ENCODE data around the gene LRRC28. TPM values are rescaled to one million over a fixed set of nuclear protein-coding genes. Genes with fewer than 3 reads are reported as not detected.

Gene LRRC28
- total RNA-seq, 4 donors from 2014 or later: 56.5 to 82.7 (median 64.2) TPM

DNA sequence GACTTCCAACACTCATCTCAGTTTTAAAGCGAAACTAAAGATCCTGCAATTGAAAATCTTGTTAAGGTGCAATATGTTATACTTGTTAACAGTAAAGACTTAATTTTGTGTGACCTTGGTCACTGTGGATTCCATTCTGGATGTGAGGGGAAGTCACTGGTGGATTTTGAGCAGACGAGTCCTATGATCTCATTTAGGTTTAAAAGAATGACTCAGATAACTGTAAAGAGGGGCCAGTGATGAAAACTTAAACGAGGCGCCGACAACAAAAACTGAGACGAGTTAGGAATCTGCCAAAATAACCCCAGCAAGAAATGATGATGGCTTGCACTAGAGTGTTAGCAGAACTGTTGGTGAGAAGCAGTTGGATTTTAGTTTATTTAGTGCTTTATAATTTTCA lies 56.5 kb downstream of the LRRC28 start:
- intact Hi-C loops (cut with DNase I; ENCODE audit: low total_unique reads): no loop called here
- in situ Hi-C loops (cut with MboI; ENCODE audit: low pct_ligation_motif_present in 1 of 4, low pct_unique_long_range_greater_than_20kb in 1 of 4, low sequenced_read_pairs in 3 of 4): no loop called here
- no peak for DNase-seq
- 66 to 70% methylated on average over 6 of the region's 6 CpGs for WGBS, 2 donors (ENCODE audit: low coverage in 1 of 2)
- no peak for TF ChIP-seq POLR2AphosphoS5 (IDR thresholded peaks at IDR 0.05)
- TF ChIP-seq, protein P1, sequence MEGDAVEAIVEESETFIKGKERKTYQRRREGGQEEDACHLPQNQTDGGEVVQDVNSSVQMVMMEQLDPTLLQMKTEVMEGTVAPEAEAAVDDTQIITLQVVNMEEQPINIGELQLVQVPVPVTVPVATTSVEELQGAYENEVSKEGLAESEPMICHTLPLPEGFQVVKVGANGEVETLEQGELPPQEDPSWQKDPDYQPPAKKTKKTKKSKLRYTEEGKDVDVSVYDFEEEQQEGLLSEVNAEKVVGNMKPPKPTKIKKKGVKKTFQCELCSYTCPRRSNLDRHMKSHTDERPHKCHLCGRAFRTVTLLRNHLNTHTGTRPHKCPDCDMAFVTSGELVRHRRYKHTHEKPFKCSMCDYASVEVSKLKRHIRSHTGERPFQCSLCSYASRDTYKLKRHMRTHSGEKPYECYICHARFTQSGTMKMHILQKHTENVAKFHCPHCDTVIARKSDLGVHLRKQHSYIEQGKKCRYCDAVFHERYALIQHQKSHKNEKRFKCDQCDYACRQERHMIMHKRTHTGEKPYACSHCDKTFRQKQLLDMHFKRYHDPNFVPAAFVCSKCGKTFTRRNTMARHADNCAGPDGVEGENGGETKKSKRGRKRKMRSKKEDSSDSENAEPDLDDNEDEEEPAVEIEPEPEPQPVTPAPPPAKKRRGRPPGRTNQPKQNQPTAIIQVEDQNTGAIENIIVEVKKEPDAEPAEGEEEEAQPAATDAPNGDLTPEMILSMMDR (IDR thresholded peaks at IDR 0.05): no peak
- TF ChIP-seq POLR2A (IDR thresholded peaks at IDR 0.05): no peak
- no peak for TF ChIP-seq EP300 (IDR thresholded peaks at IDR 0.05; ENCODE audit: low read depth)
- H3K27me3 ChIP-seq: no peaks in the 10 kb centered on the region
- H3K36me3 ChIP-seq: peaks cover 0 to 7% (median 0%) of the 10 kb centered on the region in 4 donors
- H3K4me1 ChIP-seq: peaks cover 0 to 20% (median 2%) of the 10 kb centered on the region in 4 donors
- no peak overlapping the region for H3K4me3 ChIP-seq
- H3K9me3 ChIP-seq: peaks cover 2 to 4% of the 10 kb centered on the region in 2 donors
- H3K27ac ChIP-seq: peak overlapping the region in 3 of 4 donors; percentile 0 to 32 (median 18)

DNA sequence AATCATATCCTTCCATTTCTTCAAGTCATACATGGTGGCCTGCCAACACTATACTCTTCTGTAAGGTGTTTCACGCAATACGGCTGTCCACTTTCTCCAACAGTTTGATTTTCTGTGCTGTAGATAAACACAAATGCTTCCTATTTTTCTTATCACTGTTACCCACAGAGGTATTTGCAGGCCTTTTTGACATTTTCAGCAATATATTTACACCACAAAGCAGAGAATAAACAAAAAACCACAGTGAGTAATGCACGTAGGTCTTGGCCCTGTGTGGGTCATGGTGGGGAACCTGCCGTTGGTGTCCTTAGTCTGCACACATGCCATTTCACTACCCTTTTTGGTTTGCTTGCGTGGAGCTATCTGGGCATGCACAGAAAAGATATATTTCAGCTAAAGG lies 59.5 kb downstream of the LRRC28 start:
- Histone ChIP-seq H3K27me3 (no peaks in the 10 kb centered on the region), H3K27ac (no peak overlapping the region), H3K4me1 (peaks cover 0 to 14% (median 2%) of the 10 kb centered on the region in 4 donors), H3K4me3 (no peak overlapping the region), H3K9me3 (peaks cover 7 to 11% of the 10 kb centered on the region in 2 donors), H3K36me3 (peaks cover 0 to 16% (median 0%) of the 10 kb centered on the region in 4 donors)
- TF ChIP-seq, protein P1 (IDR thresholded peaks at IDR 0.05): no peak
- no peak for TF ChIP-seq POLR2A (IDR thresholded peaks at IDR 0.05)
- TF ChIP-seq POLR2AphosphoS5 (IDR thresholded peaks at IDR 0.05): no peak
- no peak for TF ChIP-seq EP300 (IDR thresholded peaks at IDR 0.05; ENCODE audit: low read depth)
- in situ Hi-C loops (cut with MboI; ENCODE audit: low pct_ligation_motif_present in 1 of 4, low pct_unique_long_range_greater_than_20kb in 1 of 4, low sequenced_read_pairs in 3 of 4) (no loop called here), intact Hi-C loops (cut with DNase I; ENCODE audit: low total_unique reads) (no loop called here)
- no peak for DNase-seq
- 92 to 96% methylated on average over 4 to 5 of the region's 5 CpGs for WGBS, 2 donors (ENCODE audit: low coverage in 1 of 2)

DNA sequence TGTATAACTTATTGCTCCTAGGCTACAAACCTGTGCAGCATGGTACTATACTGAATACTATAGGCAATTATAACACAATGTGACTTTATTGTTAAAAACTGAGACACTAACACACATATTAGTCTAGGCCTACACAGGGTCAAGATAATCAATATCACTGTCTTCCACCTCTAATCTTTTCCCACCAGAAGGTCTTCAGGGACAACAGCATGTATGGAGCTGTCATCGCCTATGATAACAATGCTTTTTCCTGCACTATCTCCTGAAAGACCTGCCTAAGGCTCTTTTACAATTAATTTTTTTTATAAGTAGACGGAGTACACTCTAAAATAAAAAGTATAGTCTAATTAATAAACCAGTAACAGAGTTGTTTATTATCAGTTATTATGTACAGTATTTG lies 60.9 kb downstream of the LRRC28 start:
- peaks cover 7 to 11% of the 10 kb centered on the region in 2 donors for H3K9me3 ChIP-seq
- TF ChIP-seq EP300 (IDR thresholded peaks at IDR 0.05; ENCODE audit: low read depth) (no peak), POLR2AphosphoS5 (IDR thresholded peaks at IDR 0.05) (no peak), POLR2A (IDR thresholded peaks at IDR 0.05) (no peak)
- TF ChIP-seq, protein P1 (IDR thresholded peaks at IDR 0.05): no peak
- H3K4me1 ChIP-seq: no peaks in the 10 kb centered on the region
- intact Hi-C loops (cut with DNase I; ENCODE audit: low total_unique reads) (no loop called here), in situ Hi-C loops (cut with MboI; ENCODE audit: low pct_ligation_motif_present in 1 of 4, low pct_unique_long_range_greater_than_20kb in 1 of 4, low sequenced_read_pairs in 3 of 4) (no loop called here)
- no peak for DNase-seq
- H3K4me3 ChIP-seq: no peak overlapping the region
- no peak overlapping the region for H3K27ac ChIP-seq
- WGBS, 2 donors (ENCODE audit: low coverage in 1 of 2): 99 to 100% methylated on average over 2 of the region's 2 CpGs
- no peaks in the 10 kb centered on the region for H3K27me3 ChIP-seq
- peaks cover 0 to 16% (median 0%) of the 10 kb centered on the region in 4 donors for H3K36me3 ChIP-seq

DNA sequence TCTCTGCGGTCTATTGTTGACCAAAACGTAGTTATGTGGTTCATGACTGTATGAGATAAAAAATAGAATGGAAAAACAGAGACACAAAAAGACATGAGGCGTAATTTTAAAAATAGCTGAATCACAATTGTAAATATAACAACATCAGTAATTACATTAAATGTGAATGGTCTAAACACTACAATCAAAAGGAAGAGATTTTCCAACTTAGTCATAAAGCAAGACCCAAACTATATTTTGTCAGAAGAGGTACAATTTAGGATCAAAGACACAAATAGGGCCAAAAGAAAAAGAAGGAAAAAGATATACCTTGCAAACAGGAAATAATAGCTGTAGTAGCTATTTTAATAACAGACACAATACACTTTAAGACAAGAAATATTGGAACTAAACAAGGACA lies 61.5 kb downstream of the LRRC28 start:
- H3K4me1 ChIP-seq: no peaks in the 10 kb centered on the region
- peaks cover 7 to 11% of the 10 kb centered on the region in 2 donors for H3K9me3 ChIP-seq
- H3K27ac ChIP-seq: no peak overlapping the region
- TF ChIP-seq, protein P1 (IDR thresholded peaks at IDR 0.05): no peak
- no peak for TF ChIP-seq EP300 (IDR thresholded peaks at IDR 0.05; ENCODE audit: low read depth)
- no peak for TF ChIP-seq POLR2A (IDR thresholded peaks at IDR 0.05)
- no peak for TF ChIP-seq POLR2AphosphoS5 (IDR thresholded peaks at IDR 0.05)
- in situ Hi-C loops (cut with MboI; ENCODE audit: low pct_ligation_motif_present in 1 of 4, low pct_unique_long_range_greater_than_20kb in 1 of 4, low sequenced_read_pairs in 3 of 4): no loop called here
- WGBS, 2 donors (ENCODE audit: low coverage in 1 of 2): 97% methylated on average over 3 of the region's 3 CpGs
- H3K27me3 ChIP-seq: no peaks in the 10 kb centered on the region
- intact Hi-C loops (cut with DNase I; ENCODE audit: low total_unique reads): no loop called here
- DNase-seq: no peak
- H3K4me3 ChIP-seq: no peak overlapping the region
- peaks cover 0 to 16% (median 0%) of the 10 kb centered on the region in 4 donors for H3K36me3 ChIP-seq
